Sigmoid colon (tissue), 7 donors: Measurements from ENCODE around the gene COPG2. TPM values are rescaled to one million over a fixed set of nuclear protein-coding genes. Genes with fewer than 3 reads are reported as not detected.

Experiments used
- DNase-seq: peaks from one replicate; pipeline ENCODE4 v3.0.0-alpha.2; 2019
- H3K27ac ChIP-seq, 4 donors: fragments of 200-600 bp; sonication (generic); one replicate each; pipeline ENCODE4 v1.5.1; 2016 to 2019; ENCODE audit warnings: mild to moderate bottlenecking in 1 of 4
- H3K27me3 ChIP-seq, 3 donors: fragments of 200-600 bp; sonication (generic); one replicate each; pipeline ENCODE4 v1.5.1; 2019; ENCODE audit warnings: mild to moderate bottlenecking in 1 of 3
- H3K36me3 ChIP-seq, 4 donors: fragments of 200-600 bp; sonication (generic); one replicate each; pipeline ENCODE4 v1.5.1; 2016 to 2019
- H3K4me1 ChIP-seq, 4 donors: fragments of 200-600 bp; sonication (generic); one replicate each; pipeline ENCODE4 v1.5.1; 2017 to 2019
- H3K4me3 ChIP-seq, 4 donors: fragments of 200-600 bp; sonication (generic); one replicate each; pipeline ENCODE4 v1.5.1; 2017 to 2019; ENCODE audit warnings: mild to moderate bottlenecking in 2 of 4, moderate library complexity in 1 of 4
- H3K9me3 ChIP-seq, 4 donors: fragments of 200-600 bp in 3 of 4; sonication (generic) in 3 of 4; one replicate each; pipeline versions ENCODE4 v1.5.1 to v1.6.1; 2013 to 2019
- CTCF ChIP-seq, 4 experiments: fragments of 450-650 bp in 3 of 4; fragments of 200-600 bp in 1 of 4; IDR thresholded peaks; one replicate each; pipeline ENCODE4 v1.5.1; 2016 to 2019; ENCODE audit warnings: antibody characterized with exemption in 4 of 4, mild to moderate bottlenecking in 3 of 4, moderate library complexity in 2 of 4
- EP300 ChIP-seq, 4 donors: sonication (generic); formaldehyde crosslinking; IDR thresholded peaks; one replicate each; pipeline ENCODE4 v1.6.1; 2017; ENCODE audit warnings: antibody characterized with exemption in 4 of 4
- POLR2A ChIP-seq, 2 donors: fragments of 450-650 bp; IDR thresholded peaks; one replicate each; pipeline ENCODE4 v1.6.1; 2016; ENCODE audit warnings: antibody characterized with exemption in 2 of 2, mild to moderate bottlenecking in 2 of 2, moderate library complexity in 2 of 2
- POLR2AphosphoS5 ChIP-seq, 4 donors: sonication (generic); formaldehyde crosslinking; IDR thresholded peaks; one replicate each; pipeline ENCODE4 v1.6.1; 2017; ENCODE audit warnings: antibody characterized with exemption in 4 of 4
- whole genome bisulfite sequencing, 2 donors: extraction: QIAGEN DNeasy Blood & Tissue Kit; methylation state at CpG; one replicate each; pipeline ENCODE4 v1.1.7; 2013; 5-methylcytosine and 5-hydroxymethylcytosine counted together
- intact Hi-C: fragments of 100-400 bp; cut with DNase I; formaldehyde crosslinking; loops from one replicate; pipeline ENCODE4 v1.15.1; 2023
- polyA plus RNA-seq, 3 donors: library from polyadenylated mRNA; stranded (reverse); fragments of 200-250 nt; gene quantifications; one replicate each; pipeline ENCODE4 v1.2.3, GENCODE V29; 2013
- total RNA-seq, 4 donors: library from RNA; depleted of rRNA; stranded (reverse); fragments of >200 nt; gene quantifications; one replicate each; pipeline ENCODE4 v1.1.0, GENCODE V29; 2016
- donor health status: healthy with polysubstance abuse.
- donor health status: Bipolar disorder and iron deficiency.
- donor health status: healthy.

COPG2 gene
- total and polyA plus RNA-seq, 7 donors = 8.8 to 15.5 (median 12.7) TPM

- Histone ChIP-seq H3K4me1 (peaks cover 0 to 4% (median 1%) of the 10 kb centered on the region in 4 donors), H3K4me3 (no peak overlapping the region), H3K36me3 (peaks cover 0 to 36% (median 0%) of the 10 kb centered on the region in 4 donors), H3K9me3 (no peaks in the 10 kb centered on the region), H3K27me3 (no peaks in the 10 kb centered on the region), H3K27ac (no peak overlapping the region)
- DNase-seq = no peak
- TF ChIP-seq EP300 (IDR thresholded peaks at IDR 0.05) = no peak
- TF ChIP-seq CTCF (IDR thresholded peaks at IDR 0.05) = no peak
- TF ChIP-seq POLR2AphosphoS5 (IDR thresholded peaks at IDR 0.05) = no peak
- TF ChIP-seq POLR2A (IDR thresholded peaks at IDR 0.05) = no peak
- intact Hi-C loops = loop anchor here (10.0 kb wide), 1 partner anchor 1438 kb away; the partner anchor contains the start of gene AHCYL2
- 84 to 88% methylated on average over 2 of the region's 2 CpGs for WGBS, 2 donors
These were observed 6.1 kb downstream of the COPG2 start for GRCh38 chr7:130662426-130662825.

- intact Hi-C loops = no loop called here
- no peaks in the 10 kb centered on the region for H3K27me3 ChIP-seq
- 83 to 85% methylated on average over 4 of the region's 4 CpGs for WGBS, 2 donors
- no peak overlapping the region for H3K4me3 ChIP-seq
- no peaks in the 10 kb centered on the region for H3K9me3 ChIP-seq
- H3K4me1 ChIP-seq = no peaks in the 10 kb centered on the region
- TF ChIP-seq POLR2A (IDR thresholded peaks at IDR 0.05) = no peak
- TF ChIP-seq EP300 (IDR thresholded peaks at IDR 0.05) = no peak
- TF ChIP-seq CTCF (IDR thresholded peaks at IDR 0.05) = no peak
- TF ChIP-seq POLR2AphosphoS5 (IDR thresholded peaks at IDR 0.05) = no peak
- no peak overlapping the region for H3K27ac ChIP-seq
- H3K36me3 ChIP-seq = peaks cover 0 to 26% (median 0%) of the 10 kb centered on the region in 4 donors
- no peak for DNase-seq
These were observed 13.3 kb downstream of the COPG2 start for GRCh38 chr7:130655286-130655685.

GRCh38 chr7:130654850-130655249, 13.7 kb downstream of the COPG2 start:
- Histone ChIP-seq H3K27ac (no peak overlapping the region), H3K27me3 (no peaks in the 10 kb centered on the region), H3K9me3 (no peaks in the 10 kb centered on the region), H3K4me1 (no peaks in the 10 kb centered on the region), H3K36me3 (peaks cover 0 to 22% (median 0%) of the 10 kb centered on the region in 4 donors), H3K4me3 (no peak overlapping the region)
- intact Hi-C loops = no loop called here
- WGBS, 2 donors = 87 to 90% methylated on average over 1 of the region's 1 CpG
- TF ChIP-seq EP300 (IDR thresholded peaks at IDR 0.05) (no peak), POLR2A (IDR thresholded peaks at IDR 0.05) (no peak), CTCF (IDR thresholded peaks at IDR 0.05) (no peak), POLR2AphosphoS5 (IDR thresholded peaks at IDR 0.05) (no peak)
- no peak for DNase-seq

GRCh38 chr7:130650611-130651120, 17.9 kb downstream of the COPG2 start:
- TF ChIP-seq CTCF (IDR thresholded peaks at IDR 0.05) (no peak), POLR2AphosphoS5 (IDR thresholded peaks at IDR 0.05) (no peak), EP300 (IDR thresholded peaks at IDR 0.05) (no peak), POLR2A (IDR thresholded peaks at IDR 0.05) (no peak)
- Histone ChIP-seq H3K4me1 (no peaks in the 10 kb centered on the region), H3K36me3 (peaks cover 0 to 16% (median 0%) of the 10 kb centered on the region in 4 donors), H3K9me3 (no peaks in the 10 kb centered on the region), H3K4me3 (no peak overlapping the region), H3K27ac (no peak overlapping the region), H3K27me3 (no peaks in the 10 kb centered on the region)
- DNase-seq = no peak
- WGBS, 2 donors = 92 to 94% methylated on average over 1 of the region's 1 CpG
- intact Hi-C loops = no loop called here
